GM23248 (cell line): ENCODE data around the gene ARID1B.

Experiments
- EZH2 ChIP-seq: fragments of 200-600 bp; sonication (generic); IDR thresholded peaks from 2 replicates; pipeline ENCODE4 v1.6.1; 2018; ENCODE audit warnings: antibody characterized with exemption, mild to moderate bottlenecking; ENCODE audit not compliant: insufficient read depth, poor library complexity, severe bottlenecking
- EZH2phosphoT487 ChIP-seq: fragments of 200-600 bp; sonication (generic); IDR thresholded peaks from 2 replicates; pipeline ENCODE4 v1.6.1; 2018; ENCODE audit warnings: antibody characterized with exemption, moderate library complexity, mild to moderate bottlenecking, low read depth; ENCODE audit not compliant: insufficient read depth

- no peak for TF ChIP-seq EZH2
- no peak for TF ChIP-seq EZH2phosphoT487
Observed at GRCh38 chr6:157056275-157056674, 279.1 kb downstream of the ARID1B start.
